HCT116 (cell line): ENCODE data around the gene MTUS2. TPM values are rescaled to one million over a fixed set of nuclear protein-coding genes. Genes with fewer than 3 reads are reported as not detected.
A peak's percentile ranks its signal among the peaks of the same experiment; 100 is the strongest.

Experiments
- ATAC-seq: fragments of 200-7000 bp; cut with Tn5 transposase; 2 replicates; pipeline ENCODE4 v1.9.1; 2020; ENCODE audit warnings: mild to moderate bottlenecking, moderate library complexity
- BruUV-seq: library from RNA; stranded (reverse); fragments of 400-500 nt; replicated peaks from 2 replicates; lab custom pipeline; 2021; lab: Mats Ljungman, UMichigan
- CTCF ChIA-PET: fragments of 300-600 bp; sonication (Branson Sonifier 250); formaldehyde crosslinking; loops from one replicate; lab custom pipeline; 2021; ENCODE audit warnings: antibody characterized with exemption; lab: Charles Lee
- POLR2A ChIA-PET: fragments of 300-600, 350-600 bp; sonication (Branson Sonifier 250); formaldehyde crosslinking; loops from one replicate; lab custom pipeline; 2021; ENCODE audit warnings: antibody characterized with exemption; lab: Charles Lee
- RAD21 ChIA-PET, 2 experiments: fragments of 300-600 bp; sonication (Branson Sonifier 250); formaldehyde crosslinking; loops; one replicate each; lab custom pipeline; 2023; ENCODE audit warnings: low total read pairs in 2 of 2; ENCODE audit not compliant: uncharacterized antibody in 2 of 2, unreplicated experiment in 2 of 2, low non-redundant PET in 1 of 2; lab: Charles Lee
- DNase-seq: peaks from one replicate; pipeline ENCODE4 v3.0.0-alpha.2; 2010; ENCODE audit warnings: low read depth, low spot score
- H2AFZ ChIP-seq: fragments of 200-600 bp; shearing (Covaris generic), sonication (generic); 2 replicates; pipeline ENCODE4 v1.6.1; 2017; ENCODE audit warnings: low read depth, mixed run types, mixed read lengths, antibody characterized with exemption, low read length; ENCODE audit not compliant: poor library complexity, severe bottlenecking
- H3K27ac ChIP-seq: 2 replicates; pipeline ENCODE4 v1.5.1; 2012; ENCODE audit warnings: low read depth, low read length
- H3K27me3 ChIP-seq: fragments of 200-600 bp; sonication (generic); 2 replicates; pipeline ENCODE4 v1.6.1; 2016; ENCODE audit warnings: mixed run types, low read length, mixed read lengths; ENCODE audit not compliant: insufficient read depth
- H3K36me3 ChIP-seq, 2 experiments: fragments of 200-500 bp in 1 of 2; fragments of 200-600 bp in 1 of 2; sonication (Bioruptor generic) in 1 of 2; sonication (generic) in 1 of 2; 2 replicates each; pipeline versions ENCODE4 v1.5.1 to v1.6.1; 2014 to 2016; ENCODE audit warnings: low read length in 2 of 2, inconsistent platforms in 1 of 2, mixed read lengths in 1 of 2, mixed run types in 1 of 2; ENCODE audit not compliant: insufficient read depth in 2 of 2, control insufficient read depth in 1 of 2
- H3K4me1 ChIP-seq, 2 experiments: fragments of 200-600 bp in 1 of 2; sonication (generic) in 1 of 2; 2 replicates each; pipeline versions ENCODE4 v1.5.1 to v1.6.1; 2012 to 2017; ENCODE audit warnings: low read length in 2 of 2, inconsistent platforms in 1 of 2, mild to moderate bottlenecking in 1 of 2, mixed read lengths in 1 of 2, mixed run types in 1 of 2, moderate library complexity in 1 of 2; ENCODE audit not compliant: insufficient read depth in 2 of 2, control insufficient read depth in 1 of 2
- H3K4me2 ChIP-seq: fragments of 200-600 bp; sonication (generic); 2 replicates; pipeline ENCODE4 v1.6.1; 2017; ENCODE audit warnings: mixed run types, low read length, mixed read lengths
- H3K4me3 ChIP-seq, 2 experiments: fragments of 200-600 bp in 1 of 2; sonication (generic) in 1 of 2; replicated peaks in 1 of 2; 2 replicates each; pipeline ENCODE4 v1.5.1; 2011 to 2016; ENCODE audit warnings: low read length in 2 of 2, control low read depth in 1 of 2, low read depth in 1 of 2, mild to moderate bottlenecking in 1 of 2, mixed read lengths in 1 of 2, mixed run types in 1 of 2
- H3K79me2 ChIP-seq: fragments of 200-600 bp; sonication (generic); 2 replicates; pipeline ENCODE4 v1.6.1; 2017; ENCODE audit warnings: mild to moderate bottlenecking, mixed run types, low read length, moderate library complexity, mixed read lengths; ENCODE audit not compliant: insufficient read depth
- H3K9ac ChIP-seq: fragments of 200-600 bp; sonication (generic); 2 replicates; pipeline ENCODE4 v1.6.1; 2016; ENCODE audit warnings: low read length, mixed read lengths
- H3K9me2 ChIP-seq: fragments of 200-600 bp; sonication (generic), shearing (Covaris generic); 2 replicates; pipeline ENCODE4 v1.6.1; 2017; ENCODE audit warnings: mixed run types, mild to moderate bottlenecking, moderate library complexity; ENCODE audit not compliant: insufficient read depth
- H3K9me3 ChIP-seq, 2 experiments: fragments of 200-500 bp in 1 of 2; fragments of 200-600 bp in 1 of 2; sonication (Bioruptor generic) in 1 of 2; sonication (generic) in 1 of 2; 2 replicates each; pipeline ENCODE4 v1.6.1; 2014 to 2017; ENCODE audit warnings: low read length in 2 of 2, mixed read lengths in 2 of 2, inconsistent platforms in 1 of 2, low read depth in 1 of 2, mild to moderate bottlenecking in 1 of 2, mixed run types in 1 of 2, moderate library complexity in 1 of 2; ENCODE audit not compliant: control insufficient read depth in 1 of 2, insufficient read depth in 1 of 2
- H4K20me1 ChIP-seq: fragments of 200-600 bp; sonication (generic), shearing (Covaris generic); 2 replicates; pipeline ENCODE4 v1.6.1; 2017; ENCODE audit warnings: mixed run types, mild to moderate bottlenecking, moderate library complexity; ENCODE audit not compliant: insufficient read depth
- ELF1 ChIP-seq: IDR thresholded peaks from 2 replicates; pipeline ENCODE4 v1.6.1; 2012; ENCODE audit warnings: low read depth, borderline replicate concordance
- EZH2 ChIP-seq: fragments of 200-600 bp; sonication (generic); IDR thresholded peaks from 2 replicates; pipeline ENCODE4 v1.6.1; 2017; ENCODE audit warnings: antibody characterized with exemption, mixed run types
- EZH2phosphoT487 ChIP-seq: fragments of 200-600 bp; IDR thresholded peaks from 2 replicates; pipeline ENCODE4 v1.6.1; 2018; ENCODE audit warnings: antibody characterized with exemption, borderline replicate concordance
- JUND ChIP-seq: IDR thresholded peaks from 2 replicates; pipeline ENCODE4 v1.6.1; 2012
- POLR2A ChIP-seq: IDR thresholded peaks from 2 replicates; pipeline ENCODE4 v1.7.0; 2011; ENCODE audit warnings: borderline replicate concordance; ENCODE audit not compliant: insufficient read depth, insufficient read length; ENCODE audit errors: extremely low read depth
- RAD21 ChIP-seq: IDR thresholded peaks from 2 replicates; pipeline ENCODE4 v1.6.1; 2012; ENCODE audit warnings: low read depth, mild to moderate bottlenecking
- SIN3A ChIP-seq: IDR thresholded peaks from 2 replicates; pipeline ENCODE4 v1.6.1; 2012; ENCODE audit warnings: low read depth
- SP1 ChIP-seq: IDR thresholded peaks from 2 replicates; pipeline ENCODE4 v1.6.1; 2012; ENCODE audit warnings: low read depth
- YY1 ChIP-seq: IDR thresholded peaks from 2 replicates; pipeline ENCODE4 v1.6.1; 2011; ENCODE audit warnings: low read length, low read depth, moderate library complexity, mild to moderate bottlenecking; ENCODE audit not compliant: insufficient replicate concordance; ENCODE audit errors: extremely low read depth
- ZFX ChIP-seq: fragments of 450-650 bp; IDR thresholded peaks from 2 replicates; pipeline ENCODE4 v1.6.1; 2017
- intact Hi-C: fragments of 100-400 bp; cut with micrococcal nuclease; formaldehyde crosslinking; loops from 2 replicates; pipeline ENCODE4 v1.10.0; 2022
- total RNA-seq: library from RNA; stranded (reverse); gene quantifications from one replicate; pipeline ENCODE4 v1.2.1, GENCODE V29; 2021; ENCODE audit not compliant: unreplicated experiment
- TF ChIP-seq, protein P1 (sequence below): IDR thresholded peaks from 2 replicates; pipeline ENCODE4 v1.6.1; 2011; ENCODE audit warnings: mild to moderate bottlenecking, low read length, moderate library complexity; ENCODE audit not compliant: insufficient replicate concordance; ENCODE audit errors: extremely low read depth
- TF ChIP-seq, protein P2 (sequence below): IDR thresholded peaks from 2 replicates; pipeline ENCODE4 v1.6.1; 2012; ENCODE audit warnings: low read depth

Gene MTUS2
- total RNA-seq, 1 experiment from 2014 or later = 0.02 TPM

DNA sequence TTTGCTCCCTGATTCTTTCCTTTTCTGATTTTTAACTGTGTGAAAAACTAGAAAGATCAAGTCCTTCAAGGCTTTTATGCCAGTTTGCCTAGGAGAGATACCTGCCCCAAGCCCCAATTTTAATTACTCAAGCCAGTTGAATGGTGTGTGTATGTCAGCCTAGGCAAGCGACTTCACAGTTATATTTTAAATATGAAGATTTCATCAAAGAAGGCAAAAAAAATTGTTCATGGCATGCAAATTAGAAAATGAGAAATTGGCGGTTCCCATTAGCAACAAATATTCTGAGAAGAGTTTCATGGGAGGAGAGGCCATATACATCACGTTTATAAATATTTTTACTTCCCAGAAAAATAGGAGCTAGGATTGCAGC lies 607.8 kb downstream of the MTUS2 start:
- H3K4me2 ChIP-seq = peak overlapping the region; percentile 67
- no peak for TF ChIP-seq YY1
- TF ChIP-seq EZH2 = peak; percentile 89; the same call in 1 of the 2 replicates
- peak; percentile 93; the same call in 1 of the 2 replicates for TF ChIP-seq EZH2phosphoT487

DNA sequence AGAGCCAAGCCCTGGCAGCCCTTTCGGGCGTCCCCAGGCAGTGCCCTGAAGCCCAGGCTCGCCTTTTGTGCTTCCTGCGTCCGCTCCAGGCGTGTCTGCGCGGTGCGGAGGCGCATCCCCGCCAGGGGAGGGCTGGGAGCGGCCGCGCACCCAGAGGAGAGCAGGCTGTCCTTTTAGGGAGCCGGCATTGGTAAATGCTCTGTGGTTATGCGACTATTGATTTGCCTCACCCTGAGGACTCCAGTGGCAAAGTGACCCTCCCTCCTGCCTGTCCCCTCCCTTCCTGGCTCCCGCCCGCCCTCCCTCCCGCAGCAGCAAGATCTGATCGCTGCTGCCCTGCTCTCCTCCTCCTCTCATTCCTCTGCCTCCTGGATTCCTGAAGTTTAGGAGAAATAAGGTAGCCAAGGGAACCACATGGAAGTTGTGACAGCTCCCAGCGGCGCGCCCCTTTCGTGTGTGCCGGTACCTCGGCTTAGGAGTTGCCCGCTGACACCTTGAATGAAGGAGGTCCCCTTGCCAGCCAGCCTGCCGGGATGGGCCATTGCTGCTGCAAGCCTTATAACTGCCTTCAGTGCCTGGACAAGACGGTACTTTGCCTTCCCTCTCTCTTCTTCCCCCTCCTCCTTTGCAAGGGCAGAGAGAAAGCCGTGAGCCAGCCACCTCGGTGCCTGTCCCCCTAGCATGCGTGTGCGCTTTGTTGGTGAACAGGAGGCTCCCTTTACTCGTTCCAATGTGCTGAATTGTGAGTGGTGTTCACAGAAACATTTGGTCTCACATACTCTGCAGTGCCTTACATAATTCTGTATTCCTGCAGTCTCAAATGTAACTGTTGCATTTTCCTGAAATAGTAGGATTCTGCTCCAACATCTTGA lies 608.4 kb downstream of the MTUS2 start:
- TF ChIP-seq EZH2phosphoT487 = peak; percentile 43; the same call in 1 of the 2 replicates
- no peak for TF ChIP-seq ZFX
- TF ChIP-seq JUND = no peak
- TF ChIP-seq EZH2 = peak; percentile 98
- no peak for TF ChIP-seq RAD21
- TF ChIP-seq, protein P1, sequence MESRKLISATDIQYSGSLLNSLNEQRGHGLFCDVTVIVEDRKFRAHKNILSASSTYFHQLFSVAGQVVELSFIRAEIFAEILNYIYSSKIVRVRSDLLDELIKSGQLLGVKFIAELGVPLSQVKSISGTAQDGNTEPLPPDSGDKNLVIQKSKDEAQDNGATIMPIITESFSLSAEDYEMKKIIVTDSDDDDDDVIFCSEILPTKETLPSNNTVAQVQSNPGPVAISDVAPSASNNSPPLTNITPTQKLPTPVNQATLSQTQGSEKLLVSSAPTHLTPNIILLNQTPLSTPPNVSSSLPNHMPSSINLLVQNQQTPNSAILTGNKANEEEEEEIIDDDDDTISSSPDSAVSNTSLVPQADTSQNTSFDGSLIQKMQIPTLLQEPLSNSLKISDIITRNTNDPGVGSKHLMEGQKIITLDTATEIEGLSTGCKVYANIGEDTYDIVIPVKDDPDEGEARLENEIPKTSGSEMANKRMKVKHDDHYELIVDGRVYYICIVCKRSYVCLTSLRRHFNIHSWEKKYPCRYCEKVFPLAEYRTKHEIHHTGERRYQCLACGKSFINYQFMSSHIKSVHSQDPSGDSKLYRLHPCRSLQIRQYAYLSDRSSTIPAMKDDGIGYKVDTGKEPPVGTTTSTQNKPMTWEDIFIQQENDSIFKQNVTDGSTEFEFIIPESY = no peak
- TF ChIP-seq ELF1 = no peak
- TF ChIP-seq POLR2A = no peak
- TF ChIP-seq, protein P2, sequence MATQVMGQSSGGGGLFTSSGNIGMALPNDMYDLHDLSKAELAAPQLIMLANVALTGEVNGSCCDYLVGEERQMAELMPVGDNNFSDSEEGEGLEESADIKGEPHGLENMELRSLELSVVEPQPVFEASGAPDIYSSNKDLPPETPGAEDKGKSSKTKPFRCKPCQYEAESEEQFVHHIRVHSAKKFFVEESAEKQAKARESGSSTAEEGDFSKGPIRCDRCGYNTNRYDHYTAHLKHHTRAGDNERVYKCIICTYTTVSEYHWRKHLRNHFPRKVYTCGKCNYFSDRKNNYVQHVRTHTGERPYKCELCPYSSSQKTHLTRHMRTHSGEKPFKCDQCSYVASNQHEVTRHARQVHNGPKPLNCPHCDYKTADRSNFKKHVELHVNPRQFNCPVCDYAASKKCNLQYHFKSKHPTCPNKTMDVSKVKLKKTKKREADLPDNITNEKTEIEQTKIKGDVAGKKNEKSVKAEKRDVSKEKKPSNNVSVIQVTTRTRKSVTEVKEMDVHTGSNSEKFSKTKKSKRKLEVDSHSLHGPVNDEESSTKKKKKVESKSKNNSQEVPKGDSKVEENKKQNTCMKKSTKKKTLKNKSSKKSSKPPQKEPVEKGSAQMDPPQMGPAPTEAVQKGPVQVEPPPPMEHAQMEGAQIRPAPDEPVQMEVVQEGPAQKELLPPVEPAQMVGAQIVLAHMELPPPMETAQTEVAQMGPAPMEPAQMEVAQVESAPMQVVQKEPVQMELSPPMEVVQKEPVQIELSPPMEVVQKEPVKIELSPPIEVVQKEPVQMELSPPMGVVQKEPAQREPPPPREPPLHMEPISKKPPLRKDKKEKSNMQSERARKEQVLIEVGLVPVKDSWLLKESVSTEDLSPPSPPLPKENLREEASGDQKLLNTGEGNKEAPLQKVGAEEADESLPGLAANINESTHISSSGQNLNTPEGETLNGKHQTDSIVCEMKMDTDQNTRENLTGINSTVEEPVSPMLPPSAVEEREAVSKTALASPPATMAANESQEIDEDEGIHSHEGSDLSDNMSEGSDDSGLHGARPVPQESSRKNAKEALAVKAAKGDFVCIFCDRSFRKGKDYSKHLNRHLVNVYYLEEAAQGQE = no peak
- TF ChIP-seq SP1 = no peak
- TF ChIP-seq YY1 = no peak
- TF ChIP-seq SIN3A = no peak
- Histone ChIP-seq H3K4me2 (peak overlapping the region; percentile 67), H2AFZ (peak overlapping the region; percentile 18), H3K9me3 (no peaks in the 10 kb centered on the region), H3K27me3 (peaks cover 66% of the 10 kb centered on the region), H3K79me2 (no peaks in the 10 kb centered on the region), H3K4me3 (peak overlapping the region in 1 of 2 experiments; percentile 20; a peak in 2 of 4 replicates), H3K9ac (no peak overlapping the region), H3K4me1 (peaks cover 6 to 9% of the 10 kb centered on the region in 2 experiments; a peak in 2 of 4 replicates), H3K36me3 (no peaks in the 10 kb centered on the region), H3K9me2 (no peaks in the 10 kb centered on the region), H3K27ac (no peak overlapping the region), H4K20me1 (no peaks in the 10 kb centered on the region; the same call in 1 of the 2 replicates)
- ATAC-seq (peak; percentile 98), DNase-seq (peak; percentile 6)
- POLR2A ChIA-PET = no interaction called here
- BruUV-seq = no TSS peak
- CTCF ChIA-PET = no interaction called here
- intact Hi-C loops = no loop called here
- RAD21 ChIA-PET = no interaction called here

More for the DNA sequence above, 607.8 kb downstream of the MTUS2 start:
- Histone ChIP-seq H3K79me2 (no peaks in the 10 kb centered on the region), H3K27ac (no peak overlapping the region), H3K27me3 (peaks cover 66% of the 10 kb centered on the region), H3K4me1 (peaks cover 6 to 9% of the 10 kb centered on the region in 2 experiments; a peak in 2 of 4 replicates), H3K9me2 (no peaks in the 10 kb centered on the region), H3K9me3 (no peaks in the 10 kb centered on the region), H3K9ac (no peak overlapping the region), H3K4me3 (peak overlapping the region in 1 of 2 experiments; percentile 20; a peak in 2 of 4 replicates), H2AFZ (peak overlapping the region; percentile 18), H3K36me3 (no peaks in the 10 kb centered on the region), H4K20me1 (no peaks in the 10 kb centered on the region; the same call in 1 of the 2 replicates)
- POLR2A ChIA-PET = no interaction called here
- ATAC-seq (no peak), DNase-seq (no peak)
- intact Hi-C loops = no loop called here
- RAD21 ChIA-PET = no interaction called here
- CTCF ChIA-PET = no interaction called here
- no TSS peak for BruUV-seq
